WTC11 (cell line): ENCODE results near the gene FRAT2. TPM values are rescaled to one million over a fixed set of nuclear protein-coding genes. Genes with fewer than 3 reads are reported as not detected.

Experiments
- ATAC-seq: fragments of 200-7000 bp; cut with Tn5 transposase; 2 replicates; pipeline ENCODE4 v1.10.0; 2021; ENCODE audit warnings: mild to moderate bottlenecking, moderate library complexity
- CTCF ChIA-PET: fragments of 300-600 bp; sonication (Branson Sonifier 250); formaldehyde crosslinking; loops from one replicate; lab custom pipeline; 2021; ENCODE audit warnings: antibody characterized with exemption; lab: Charles Lee
- POLR2A ChIA-PET: fragments of 350-600 bp; sonication (Branson Sonifier 250); formaldehyde crosslinking; loops from one replicate; lab custom pipeline; 2021; ENCODE audit warnings: antibody characterized with exemption; lab: Charles Lee
- DNase-seq: peaks from one replicate; pipeline ENCODE4 v3.0.0; 2021; ENCODE audit warnings: low spot score
- H3K27ac Mint-ChIP-seq: 2 replicates; pipeline ENCODE4 v1.8.0; 2021; ENCODE audit warnings: mixed read lengths
- H3K27me3 Mint-ChIP-seq: 2 replicates; pipeline ENCODE4 v1.8.0; 2021; ENCODE audit warnings: low read depth, mild to moderate bottlenecking, moderate library complexity, mixed read lengths
- H3K36me3 Mint-ChIP-seq: 2 replicates; pipeline ENCODE4 v1.8.0; 2021; ENCODE audit warnings: mixed read lengths
- H3K4me1 Mint-ChIP-seq: 2 replicates; pipeline ENCODE4 v1.8.0; 2022; ENCODE audit warnings: mixed read lengths
- H3K4me3 Mint-ChIP-seq: 2 replicates; pipeline ENCODE4 v1.8.0; 2021; ENCODE audit warnings: mild to moderate bottlenecking, moderate library complexity, mixed read lengths
- H3K9me3 Mint-ChIP-seq: 2 replicates; pipeline ENCODE4 v1.8.0; 2021; ENCODE audit warnings: mixed read lengths
- CTCF ChIP-seq: fragments of 200-600 bp; IDR thresholded peaks from 2 replicates; pipeline ENCODE4 v1.8.0; 2022; ENCODE audit warnings: antibody characterized with exemption
- FOXK1 ChIP-seq: sonication (generic); formaldehyde crosslinking; IDR thresholded peaks from 2 replicates; pipeline ENCODE4 v1.8.0; 2022; ENCODE audit warnings: mild to moderate bottlenecking, moderate library complexity, missing genetic modification reagents
- GTF2I ChIP-seq: fragments of 250-450 bp; sonication (Bioruptor Pico); conservative IDR thresholded peaks from 2 replicates; pipeline ENCODE4 v1.4.0; 2021; ENCODE audit warnings: mild to moderate bottlenecking
- HMGA2 ChIP-seq: fragments of 250-450 bp; sonication (Bioruptor Pico); IDR thresholded peaks from 2 replicates; pipeline ENCODE4 v1.4.0; 2021; ENCODE audit warnings: mild to moderate bottlenecking, moderate library complexity
- HMGXB4 ChIP-seq: sonication (generic); formaldehyde crosslinking; IDR thresholded peaks from 2 replicates; pipeline ENCODE4 v1.8.1; 2023; ENCODE audit warnings: mild to moderate bottlenecking, moderate library complexity, missing genetic modification reagents
- JAZF1 ChIP-seq: fragments of 250-450 bp; sonication (Bioruptor Pico); IDR thresholded peaks from 2 replicates; pipeline ENCODE4 v1.9.0; 2021; ENCODE audit warnings: moderate library complexity, mild to moderate bottlenecking, inconsistent platforms
- MAX ChIP-seq: sonication (generic); formaldehyde crosslinking; IDR thresholded peaks from 2 replicates; pipeline ENCODE4 v1.8.0; 2022; ENCODE audit warnings: mild to moderate bottlenecking, missing genetic modification reagents
- NFE2L1 ChIP-seq: sonication (generic); formaldehyde crosslinking; IDR thresholded peaks from 2 replicates; pipeline ENCODE4 v1.8.1; 2023; ENCODE audit warnings: missing genetic modification reagents
- NR2C2 ChIP-seq: sonication (generic); formaldehyde crosslinking; IDR thresholded peaks from 2 replicates; pipeline ENCODE4 v1.8.0; 2022; ENCODE audit warnings: mild to moderate bottlenecking, missing genetic modification reagents
- PREB ChIP-seq: sonication (generic); formaldehyde crosslinking; IDR thresholded peaks from 2 replicates; pipeline ENCODE4 v1.8.1; 2022; ENCODE audit warnings: mild to moderate bottlenecking, missing genetic modification reagents, moderate library complexity, borderline replicate concordance
- RELA ChIP-seq: sonication (generic); formaldehyde crosslinking; IDR thresholded peaks from 2 replicates; pipeline ENCODE4 v1.8.1; 2022; ENCODE audit warnings: missing genetic modification reagents, mild to moderate bottlenecking, borderline replicate concordance
- SMAD3 ChIP-seq: sonication (generic); formaldehyde crosslinking; IDR thresholded peaks from 2 replicates; pipeline ENCODE4 v1.8.0; 2022; ENCODE audit warnings: missing genetic modification reagents, mild to moderate bottlenecking, borderline replicate concordance
- SOX15 ChIP-seq: fragments of 250-450 bp; sonication (Bioruptor Pico); IDR thresholded peaks from 2 replicates; pipeline ENCODE4 v1.9.0; 2021; ENCODE audit warnings: mild to moderate bottlenecking
- STAT6 ChIP-seq: sonication (generic); formaldehyde crosslinking; conservative IDR thresholded peaks from 2 replicates; pipeline ENCODE4 v1.8.1; 2023; ENCODE audit warnings: mild to moderate bottlenecking, low read depth, missing genetic modification reagents, moderate library complexity
- ZNF263 ChIP-seq: sonication (generic); formaldehyde crosslinking; IDR thresholded peaks from 2 replicates; pipeline ENCODE4 v1.8.1; 2022; ENCODE audit warnings: low read depth, mild to moderate bottlenecking, moderate library complexity, missing genetic modification reagents
- ZNF281 ChIP-seq: sonication (generic); formaldehyde crosslinking; IDR thresholded peaks from 2 replicates; pipeline ENCODE4 v1.8.0; 2023; ENCODE audit warnings: mild to moderate bottlenecking, missing genetic modification reagents
- ZNF396 ChIP-seq: fragments of 250-450 bp; sonication (Bioruptor Pico); IDR thresholded peaks from 2 replicates; pipeline ENCODE4 v1.8.0; 2021; ENCODE audit warnings: mild to moderate bottlenecking, moderate library complexity, borderline replicate concordance
- ZNF416 ChIP-seq: fragments of 250-450 bp; sonication (Bioruptor Pico); IDR thresholded peaks from 2 replicates; pipeline ENCODE4 v1.9.0; 2021; ENCODE audit warnings: mild to moderate bottlenecking, inconsistent platforms
- ZNF512 ChIP-seq: sonication (generic); formaldehyde crosslinking; IDR thresholded peaks from 2 replicates; pipeline ENCODE4 v1.8.1; 2022; ENCODE audit warnings: missing genetic modification reagents, borderline replicate concordance
- ZNF671 ChIP-seq: fragments of 250-450 bp; sonication (Bioruptor Pico); IDR thresholded peaks from 2 replicates; pipeline ENCODE4 v1.8.0; 2021; ENCODE audit warnings: mild to moderate bottlenecking
- total RNA-seq: library from RNA; stranded (reverse); gene quantifications from 3 replicates; pipeline ENCODE4 v1.2.3, GENCODE V29; 2021

Gene FRAT2
- total RNA-seq, 1 experiment from 2014 or later = 48.2 TPM

GRCh38 chr10:97349752-97350513, 15.4 kb upstream of the FRAT2 start:
- ATAC-seq (no peak), DNase-seq (no peak)
- Mint-ChIP-seq H3K9me3 (no peaks in the 10 kb centered on the region), H3K27ac (no peak overlapping the region; the same call in 1 of the 2 replicates), H3K4me1 (peaks cover 4% of the 10 kb centered on the region; the same call in 1 of the 2 replicates), H3K4me3 (no peak overlapping the region), H3K36me3 (no peaks in the 10 kb centered on the region), H3K27me3 (no peaks in the 10 kb centered on the region)
- TF ChIP-seq ZNF512 (no peak), SMAD3 (CRISPR knock-in tag) (no peak), NR2C2 (CRISPR knock-in tag) (no peak), NFE2L1 (CRISPR knock-in tag) (no peak), HMGA2 (CRISPR knock-in tag) (no peak), JAZF1 (no peak), ZNF263 (no peak), CTCF (no peak), STAT6 (CRISPR knock-in tag) (no peak), ZNF281 (CRISPR knock-in tag) (no peak), RELA (CRISPR knock-in tag) (no peak), PREB (CRISPR knock-in tag) (no peak), SOX15 (CRISPR knock-in tag) (no peak), ZNF671 (no peak), MAX (no peak), GTF2I (CRISPR knock-in tag) (no peak), ZNF416 (CRISPR knock-in tag) (no peak), FOXK1 (CRISPR knock-in tag) (no peak), HMGXB4 (CRISPR knock-in tag) (no peak), ZNF396 (no peak)
- CTCF ChIA-PET = interaction anchor here (1.0 to 1.5 kb wide), 2 partner anchors 15 to 277 kb away, joined by 5 read pairs; no protein-coding TSS in a partner anchor
- POLR2A ChIA-PET = no interaction called here
